HG03521 (cell line): ENCODE data around the gene CCDC184.
A peak's percentile ranks its signal among the peaks of the same experiment; 100 is the strongest.

Source experiments
- ATAC-seq: cut with Tn5 transposase; IDR thresholded peaks from one replicate; pipeline ENCODE4 v1.9.1; 2021; ENCODE audit warnings: mild to moderate bottlenecking, moderate library complexity; ENCODE audit not compliant: unreplicated experiment

CCDC184 gene

DNA sequence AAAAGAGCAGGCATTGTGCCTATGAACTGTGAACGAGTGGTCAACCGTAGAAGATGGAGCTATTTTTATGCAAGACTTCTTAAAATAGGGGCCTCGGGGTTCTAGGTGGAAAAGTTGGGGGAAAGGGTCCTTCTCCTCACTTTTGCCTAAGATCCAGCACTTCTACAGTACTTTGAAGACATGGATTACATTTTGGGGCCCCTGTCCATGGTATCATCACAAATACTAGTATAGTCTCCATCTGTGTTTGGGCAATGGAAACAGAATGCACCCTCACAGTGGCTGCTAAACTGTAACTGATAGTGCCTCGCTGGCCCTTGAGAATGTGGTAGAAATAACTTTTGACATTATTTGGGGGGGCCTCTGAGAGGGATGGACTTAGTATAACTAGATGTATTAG, 5.5 kb upstream of the CCDC184 start:
- ATAC-seq = no peak

DNA sequence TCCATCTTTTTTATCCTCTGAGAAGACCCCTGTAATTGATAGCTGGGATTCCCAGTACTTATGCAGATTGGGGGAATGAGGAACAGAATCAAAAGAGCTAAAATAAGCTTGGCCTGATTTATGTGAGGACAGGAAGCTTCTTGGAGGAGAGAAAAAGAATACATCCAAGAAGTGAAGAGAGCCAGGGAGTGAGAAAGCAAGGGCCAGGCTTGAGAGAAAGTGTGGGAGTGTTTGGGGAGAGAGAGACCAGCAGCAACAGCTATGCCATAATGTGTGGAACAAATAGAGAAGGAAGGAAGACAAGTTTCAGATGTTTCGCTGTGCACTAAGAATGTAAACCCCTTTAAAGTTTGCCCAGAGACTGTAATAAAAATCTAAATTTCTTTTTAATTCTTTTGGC, 4.0 kb upstream of the CCDC184 start:
- ATAC-seq = no peak

DNA sequence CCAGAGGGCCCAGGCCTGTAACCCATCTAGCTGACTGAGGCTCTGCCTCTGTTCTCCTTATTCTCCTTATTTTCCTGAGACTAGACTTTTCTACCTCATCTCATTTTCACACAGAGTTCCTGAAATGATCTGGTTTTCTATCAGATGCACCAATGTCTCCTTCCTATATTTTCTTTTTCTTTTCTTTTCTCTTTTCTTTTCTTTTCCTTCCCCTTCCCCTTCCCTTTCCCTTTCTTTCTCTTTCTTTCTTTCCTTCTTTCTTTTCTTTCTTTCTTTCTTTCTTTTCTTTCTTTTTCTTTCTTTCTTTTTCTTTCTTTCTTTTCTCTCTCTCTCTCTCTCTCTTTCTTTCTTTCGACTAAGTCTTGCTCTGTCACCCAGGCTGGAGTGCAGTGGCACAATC, 3.0 kb upstream of the CCDC184 start:
- ATAC-seq = no peak

DNA sequence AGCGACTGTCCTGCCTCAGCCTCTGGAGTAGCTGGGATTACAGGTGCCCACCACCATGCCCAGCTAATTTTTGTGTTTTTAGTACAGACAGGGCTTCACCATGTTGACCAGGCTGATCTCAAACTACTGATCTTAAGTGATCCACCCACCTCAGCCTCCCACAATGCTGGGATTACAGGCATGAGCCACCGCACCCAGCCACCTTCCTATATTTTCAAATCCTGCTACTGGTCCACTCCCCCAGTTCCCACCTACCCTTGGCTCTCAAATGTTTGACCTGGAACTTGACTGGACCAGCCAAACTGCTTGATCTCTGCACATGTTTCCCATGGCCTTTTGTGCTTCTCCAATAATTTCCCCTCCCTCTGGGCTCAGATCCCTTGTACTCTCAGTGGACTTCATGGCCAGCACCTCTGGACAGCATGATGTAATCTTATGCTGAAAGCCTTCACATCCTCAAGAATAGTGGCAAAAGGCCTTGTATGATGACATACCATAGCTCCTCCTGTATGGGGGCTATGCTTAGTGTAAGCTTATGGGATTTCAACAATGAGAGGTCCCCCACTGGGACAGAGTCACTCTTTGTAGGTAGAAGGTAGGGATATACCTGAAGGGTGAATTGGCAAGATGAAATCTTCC, 2.5 kb upstream of the CCDC184 start:
- ATAC-seq = no peak

- ATAC-seq = no peak
These were observed 813 bp upstream of the CCDC184 start for GRCh38 chr12:48182631-48183030.

DNA sequence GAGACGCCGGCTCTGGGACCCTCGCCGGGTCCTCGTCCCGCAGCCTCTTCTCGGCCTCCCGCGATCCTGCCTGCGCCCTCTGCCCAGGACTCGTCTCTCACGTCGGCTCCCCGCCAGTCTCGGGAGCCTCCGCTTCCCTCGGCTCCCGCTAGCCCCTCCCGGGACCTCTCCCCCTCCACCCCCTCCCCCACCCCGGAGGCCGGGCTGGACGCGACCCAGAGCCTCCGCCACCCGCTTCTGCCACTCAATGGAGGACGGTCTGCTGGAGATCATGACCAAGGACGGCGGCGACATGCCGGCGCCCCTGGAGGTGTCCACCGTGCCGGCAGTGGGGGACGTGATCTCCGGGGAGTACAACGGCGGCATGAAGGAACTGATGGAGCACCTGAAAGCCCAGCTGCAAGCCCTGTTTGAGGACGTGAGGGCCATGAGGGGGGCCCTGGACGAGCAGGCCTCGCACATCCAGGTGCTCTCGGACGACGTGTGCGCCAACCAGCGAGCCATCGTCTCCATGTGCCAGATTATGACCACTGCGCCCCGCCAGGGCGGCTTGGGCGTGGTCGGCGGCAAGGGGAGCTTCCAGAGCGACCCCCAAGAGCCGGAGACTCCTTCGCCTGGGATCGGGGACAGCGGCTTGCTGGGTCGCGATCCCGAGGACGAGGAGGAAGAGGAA, 568 bp downstream of the CCDC184 start:
- ATAC-seq = peak; percentile 7

- no peak for ATAC-seq
These were observed 1.1 kb downstream of the CCDC184 start for GRCh38 chr12:48184549-48184922.

DNA sequence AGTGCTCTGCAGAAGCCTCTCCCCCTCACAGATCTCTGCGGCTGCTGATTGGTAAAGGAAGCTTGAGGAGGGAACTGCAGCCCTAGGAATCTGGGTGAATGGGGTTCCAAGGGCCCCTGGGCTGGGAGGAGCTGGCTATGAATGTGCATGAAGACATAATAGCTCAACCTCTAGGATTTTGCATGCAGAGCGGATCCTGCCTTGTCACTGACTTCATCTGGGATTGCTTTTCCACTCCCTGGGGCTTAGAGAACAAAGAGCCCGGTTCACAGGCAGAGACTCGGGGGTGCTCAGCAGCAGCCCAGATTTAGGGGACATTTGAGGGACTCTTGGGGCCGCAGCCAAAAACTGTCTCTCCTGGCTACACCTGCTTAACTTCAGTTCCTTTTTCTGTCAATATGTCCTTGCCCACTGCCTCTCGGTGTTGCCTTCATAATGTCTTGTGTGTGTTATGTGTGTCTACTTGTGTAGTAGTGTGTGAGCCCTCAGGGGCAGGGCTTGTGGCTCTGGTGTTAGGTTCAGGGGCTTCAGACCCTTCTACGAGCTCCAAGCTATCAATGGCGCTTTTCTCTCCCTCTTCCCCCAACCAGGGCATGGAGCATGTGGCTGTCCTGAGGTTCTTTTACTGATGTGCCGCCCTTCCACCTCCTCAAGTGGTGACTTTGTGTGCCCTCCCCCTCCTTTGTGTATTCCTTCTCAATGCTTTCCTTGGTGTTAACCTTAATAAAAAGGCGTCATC, 1.9 kb downstream of the CCDC184 start:
- ATAC-seq = no peak

DNA sequence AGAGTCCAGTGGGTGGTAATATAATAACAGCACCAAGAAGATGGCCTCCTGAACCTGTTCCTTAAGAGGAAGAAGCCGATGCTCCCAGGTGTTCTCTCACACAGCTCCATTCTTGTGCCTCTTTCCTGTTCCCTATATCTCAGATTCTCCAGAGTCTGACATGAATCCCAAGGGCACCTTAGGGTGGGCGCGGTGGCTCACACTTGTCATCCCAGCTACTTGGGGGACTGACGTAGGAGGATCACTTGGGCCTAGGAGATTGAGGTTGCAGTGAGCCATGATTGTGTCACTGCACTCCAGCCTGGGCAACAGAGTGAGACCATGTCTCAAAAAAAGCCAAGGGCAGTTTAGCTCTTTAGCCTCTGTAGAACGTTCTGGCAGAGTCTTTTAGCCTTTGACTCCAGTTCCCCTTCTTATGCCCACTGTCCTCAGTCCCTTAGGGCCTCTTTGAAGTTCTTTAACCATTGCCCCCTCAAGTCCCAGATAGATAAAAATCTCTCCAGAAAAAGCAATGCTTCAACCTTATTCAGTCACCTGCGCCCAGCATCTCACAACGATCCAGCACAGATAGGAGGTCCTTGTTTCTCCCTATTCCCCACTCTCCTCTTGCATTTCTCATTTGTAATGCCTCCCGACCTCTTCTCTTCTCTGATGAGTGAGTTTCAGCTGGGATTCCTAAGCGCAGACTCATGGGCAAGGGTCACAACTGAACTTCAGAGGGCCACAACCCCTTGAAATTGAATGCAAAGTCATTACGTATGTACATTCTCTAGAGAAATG, 4.7 kb downstream of the CCDC184 start:
- ATAC-seq = no peak

- ATAC-seq = no peak
These were observed 6.1 kb downstream of the CCDC184 start for GRCh38 chr12:48189331-48190125.

GRCh38 chr12:48191096-48191495, 7.7 kb downstream of the CCDC184 start:
- ATAC-seq = no peak

GRCh38 chr12:48192861-48193260, 9.4 kb downstream of the CCDC184 start:
- no peak for ATAC-seq

- no peak for ATAC-seq
These were observed 10.2 kb downstream of the CCDC184 start for GRCh38 chr12:48193623-48194022.

DNA sequence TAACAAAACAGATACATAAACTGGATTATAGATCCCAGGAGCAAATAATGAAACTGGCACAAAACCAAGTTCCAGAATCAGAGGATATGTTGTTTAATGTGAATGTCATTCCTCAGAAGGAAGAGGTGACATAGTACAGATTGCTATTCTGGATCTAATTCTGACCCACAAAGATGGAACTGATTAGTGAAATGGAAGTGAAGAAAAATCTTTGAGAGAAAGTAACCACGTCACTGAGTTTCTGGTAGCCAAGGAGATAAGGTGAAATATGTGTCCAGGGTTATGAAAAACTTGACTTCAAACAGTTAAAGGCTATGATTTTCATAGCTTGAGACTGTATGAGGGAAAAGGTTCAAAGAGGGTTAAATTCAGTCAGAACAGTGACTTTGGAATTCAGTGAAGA, 11.4 kb downstream of the CCDC184 start:
- ATAC-seq = no peak

GRCh38 chr12:48197549-48197970, 14.1 kb downstream of the CCDC184 start:
- no peak for ATAC-seq

DNA sequence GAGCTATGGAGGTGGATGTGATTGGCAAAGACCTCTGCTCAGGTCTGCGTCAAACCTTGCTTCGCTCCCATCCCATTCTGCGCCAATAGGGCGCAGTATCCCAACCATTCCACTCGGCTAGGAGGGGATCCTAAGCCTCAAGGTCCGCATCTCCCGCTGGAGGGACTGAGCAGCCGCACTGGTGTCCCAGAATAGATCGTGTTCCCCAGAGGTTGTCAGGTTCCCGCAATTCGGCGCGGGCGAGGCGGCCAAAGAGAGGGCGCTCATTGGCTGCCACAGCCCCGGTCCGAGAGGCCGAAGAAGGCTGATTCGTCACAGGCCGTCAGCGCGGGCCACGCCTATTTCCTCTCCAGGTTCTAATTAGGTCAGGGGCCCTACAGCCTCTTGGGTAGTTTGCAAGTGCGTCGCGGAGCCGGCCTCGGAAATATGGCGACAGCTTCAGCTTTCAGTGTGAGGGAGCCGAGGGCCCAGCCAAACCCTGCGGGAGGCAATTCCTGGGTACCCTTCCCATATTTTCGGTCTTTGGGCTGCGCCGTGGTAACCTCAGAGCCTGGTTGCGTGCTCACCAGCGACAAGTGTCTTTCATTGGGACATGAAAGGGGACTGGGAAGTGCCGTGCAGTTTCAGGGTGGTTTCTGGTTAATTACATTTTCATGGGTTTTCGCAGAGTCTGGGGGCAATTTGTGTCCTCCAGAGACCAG, 14.7 kb downstream of the CCDC184 start:
- peak; percentile 100 for ATAC-seq

GRCh38 chr12:48198672-48198971, 15.2 kb downstream of the CCDC184 start:
- peak; percentile 15 for ATAC-seq

- ATAC-seq = no peak
These were observed 15.5 kb downstream of the CCDC184 start for GRCh38 chr12:48198985-48199384.

GRCh38 chr12:48199774-48200221, 16.4 kb downstream of the CCDC184 start:
- no peak for ATAC-seq

GRCh38 chr12:48201091-48201490, 17.6 kb downstream of the CCDC184 start:
- no peak for ATAC-seq
